Measurements from ENCODE around the gene DOCK6. TPM values are rescaled to one million over a fixed set of nuclear protein-coding genes. Genes with fewer than 3 reads are reported as not detected.

Gene DOCK6
- polyA plus RNA-seq, 1 donor (not counting 4 experiments of a cell fraction or from before 2014, with no cell fraction given), result 9.1 TPM

- Histone ChIP-seq H3K4me2 (ENCODE audit: control insufficient read depth, extremely low read depth, insufficient read depth, low read depth, low read length) (no peak overlapping the region), H3K36me3 (ENCODE audit: control insufficient read depth in 2 of 2, extremely low read depth in 1 of 2, insufficient read depth in 2 of 2, low read length in 2 of 2) (peaks cover 0 to 5% of the 10 kb centered on the region in 2 experiments), H3K4me3 (ENCODE audit: control insufficient read depth in 2 of 3, extremely low read depth in 1 of 3, insufficient read depth in 2 of 3, low read depth in 1 of 3, low read length in 3 of 3) (no peak overlapping the region), H4K20me1 (ENCODE audit: control insufficient read depth, extremely low read depth, insufficient read depth, low read length) (no peaks in the 10 kb centered on the region), H3K27me3 (ENCODE audit: control insufficient read depth, extremely low read depth, insufficient read depth, low read length) (no peaks in the 10 kb centered on the region), H3K27ac (ENCODE audit: control insufficient read depth, insufficient read depth, low read length) (no peak overlapping the region), H3K9me3 (ENCODE audit: control insufficient read depth, low read depth, low read length) (no peaks in the 10 kb centered on the region), H3K79me2 (ENCODE audit: control insufficient read depth, insufficient read depth, low read length) (peaks cover 26% of the 10 kb centered on the region), H3K9ac (ENCODE audit: control insufficient read depth, extremely low read depth, insufficient read depth, low read length) (no peak overlapping the region), H3K4me1 (ENCODE audit: control insufficient read depth, extremely low read depth, insufficient read depth, low read length) (peaks cover 25% of the 10 kb centered on the region), H2AFZ (ENCODE audit: control insufficient read depth, low read length) (no peak overlapping the region), H3K9me1 (ENCODE audit: control insufficient read depth, extremely low read depth, insufficient read depth, low read length) (no peaks in the 10 kb centered on the region)
- TF ChIP-seq, protein P1, sequence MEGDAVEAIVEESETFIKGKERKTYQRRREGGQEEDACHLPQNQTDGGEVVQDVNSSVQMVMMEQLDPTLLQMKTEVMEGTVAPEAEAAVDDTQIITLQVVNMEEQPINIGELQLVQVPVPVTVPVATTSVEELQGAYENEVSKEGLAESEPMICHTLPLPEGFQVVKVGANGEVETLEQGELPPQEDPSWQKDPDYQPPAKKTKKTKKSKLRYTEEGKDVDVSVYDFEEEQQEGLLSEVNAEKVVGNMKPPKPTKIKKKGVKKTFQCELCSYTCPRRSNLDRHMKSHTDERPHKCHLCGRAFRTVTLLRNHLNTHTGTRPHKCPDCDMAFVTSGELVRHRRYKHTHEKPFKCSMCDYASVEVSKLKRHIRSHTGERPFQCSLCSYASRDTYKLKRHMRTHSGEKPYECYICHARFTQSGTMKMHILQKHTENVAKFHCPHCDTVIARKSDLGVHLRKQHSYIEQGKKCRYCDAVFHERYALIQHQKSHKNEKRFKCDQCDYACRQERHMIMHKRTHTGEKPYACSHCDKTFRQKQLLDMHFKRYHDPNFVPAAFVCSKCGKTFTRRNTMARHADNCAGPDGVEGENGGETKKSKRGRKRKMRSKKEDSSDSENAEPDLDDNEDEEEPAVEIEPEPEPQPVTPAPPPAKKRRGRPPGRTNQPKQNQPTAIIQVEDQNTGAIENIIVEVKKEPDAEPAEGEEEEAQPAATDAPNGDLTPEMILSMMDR (optimal IDR thresholded peaks at IDR 0.05 in 1 of 3, IDR thresholded peaks at IDR 0.05 in 1 of 3, conservative IDR thresholded peaks at IDR 0.05 in 1 of 3; ENCODE audit: extremely low read depth in 1 of 3, insufficient read depth in 2 of 3, low read length in 3 of 3), result no peak
- no peak for TF ChIP-seq EZH2 (IDR thresholded peaks at IDR 0.05; ENCODE audit: low read length)
- DNase-seq (ENCODE audit: low read depth, low spot score) (no peak), FAIRE-seq (no peak)
- dilution Hi-C loops (cut with MboI; ENCODE audit: extremely low pct_ligation_motif_present, low sequenced_read_pairs), result no loop called here
Observed at GRCh38 chr19:11151181-11151580, 111.1 kb downstream of the DOCK6 start.

Other genes with a start within 250 kb of the DOCK6 start
- 182 to 325 TPM (median 241 TPM) in 3 replicates for gene LDLR, start 173.1 kb downstream of the DOCK6 start, polyA plus RNA-seq
- 1.8 to 8.0 TPM (median 6.4 TPM) in 3 replicates for gene SPC24, start 106.7 kb downstream of the DOCK6 start, polyA plus RNA-seq
- 2.8 to 3.9 TPM (median 3.6 TPM) in 3 replicates for gene KANK2, start 65.0 kb downstream of the DOCK6 start, polyA plus RNA-seq
- gene ANGPTL8, start 22.9 kb downstream of the DOCK6 start, polyA plus RNA-seq, result 0.18 TPM in 1 of 3 replicates, not detected in the others
- not detected in 3 replicates for gene TSPAN16, start 33.6 kb upstream of the DOCK6 start, polyA plus RNA-seq
- gene RAB3D, start 77.1 kb upstream of the DOCK6 start, polyA plus RNA-seq, result 63.1 to 99.0 TPM (median 66.0 TPM) in 3 replicates
- gene TMEM205, start 83.7 kb upstream of the DOCK6 start, polyA plus RNA-seq, result 65.5 to 107 TPM (median 91.7 TPM) in 3 replicates
- gene CCDC159, start 84.0 kb upstream of the DOCK6 start, polyA plus RNA-seq, result 6.4 to 9.1 TPM (median 7.5 TPM) in 3 replicates
- 3.5 to 9.1 TPM (median 5.7 TPM) in 3 replicates for gene PLPPR2, start 92.9 kb upstream of the DOCK6 start, polyA plus RNA-seq
- gene SWSAP1, start 112.1 kb upstream of the DOCK6 start, polyA plus RNA-seq, result 2.1 to 2.5 TPM (median 2.2 TPM) in 3 replicates
- gene EPOR, start 121.8 kb upstream of the DOCK6 start, polyA plus RNA-seq, result 0.68 to 0.94 TPM (median 0.85 TPM) in 3 replicates
- not detected in 3 replicates for gene RGL3, start 156.8 kb upstream of the DOCK6 start, polyA plus RNA-seq
- gene ODAD3, start 172.6 kb upstream of the DOCK6 start, polyA plus RNA-seq, result 0.05 to 0.52 TPM (median 0.09 TPM) in 3 replicates
- gene PRKCSH, start 173.1 kb upstream of the DOCK6 start, polyA plus RNA-seq, result 47.9 to 125 TPM (median 56.3 TPM) in 3 replicates
- gene ELAVL3, start 218.5 kb upstream of the DOCK6 start, polyA plus RNA-seq, result not detected in 3 replicates
- 3.7 to 5.8 TPM (median 3.8 TPM) in 3 replicates for gene ZNF653, start 243.3 kb upstream of the DOCK6 start, polyA plus RNA-seq

All from keratinocyte (primary cell).